RWPE1 (cell line): ENCODE measurements around the gene RAB24.
A peak's percentile ranks its signal among the peaks of the same experiment; 100 is the strongest.

ENCODE experiments used
- CTCF ChIA-PET: fragments of 350-600 bp; sonication (Branson Sonifier 250); formaldehyde crosslinking; extraction: SDS; loops from one replicate; lab custom pipeline; 2021; lab: Yijun Ruan, JAX
- POLR2A ChIA-PET: fragments of 400-600 bp; formaldehyde crosslinking; extraction: SDS; loops from one replicate; lab custom pipeline; 2020; ENCODE audit warnings: antibody characterized with exemption; ENCODE audit not compliant: low non-redundant PET; lab: Yijun Ruan, JAX
- DNase-seq: peaks from one replicate; pipeline ENCODE4 v3.0.0; 2012; ENCODE audit warnings: low spot score
- H3K27ac ChIP-seq: fragments of 450-650 bp; 2 replicates; pipeline ENCODE4 v1.5.1; 2017
- CTCF ChIP-seq: fragments of 450-650 bp; conservative IDR thresholded peaks from 2 replicates; pipeline ENCODE4 v1.5.1; 2017; ENCODE audit warnings: low read depth, mild to moderate bottlenecking

RAB24 gene

GRCh38 chr5:177329883-177330282, 26.4 kb upstream of the RAB24 start:
- TF ChIP-seq CTCF = no peak
- CTCF ChIA-PET = interaction anchor here (0.8 kb wide), 1 partner anchor 12 kb away, joined by 3 read pairs; no protein-coding TSS in a partner anchor
- POLR2A ChIA-PET = no interaction called here
- no peak for DNase-seq
- H3K27ac ChIP-seq = no peak overlapping the region

GRCh38 chr5:177328545-177329231, 25.2 kb upstream of the RAB24 start:
- H3K27ac ChIP-seq = peak overlapping the region; percentile 44; the same call in 1 of the 2 replicates
- CTCF ChIA-PET = interaction anchor here (0.9 to 2.0 kb wide), 2 partner anchors 10 to 11 kb away, joined by 4 to 8 read pairs; no protein-coding TSS in a partner anchor
- POLR2A ChIA-PET = no interaction called here
- no peak for TF ChIP-seq CTCF
- DNase-seq = no peak

- DNase-seq = peak; percentile 29
- CTCF ChIA-PET = interaction anchor here (0.6 to 2.0 kb wide), 3 partner anchors 10 to 18 kb away, joined by 4 to 8 read pairs (median 4); no protein-coding TSS in a partner anchor
- TF ChIP-seq CTCF = no peak
- peak overlapping the region; percentile 44 for H3K27ac ChIP-seq
- POLR2A ChIA-PET = interaction anchor here (0.5 kb wide), 1 partner anchor 19 kb away, joined by 3 read pairs; no protein-coding TSS in a partner anchor
Observed at GRCh38 chr5:177327539-177328522, 24.3 kb upstream of the RAB24 start.

GRCh38 chr5:177325868-177326381, 22.4 kb upstream of the RAB24 start:
- no peak for DNase-seq
- POLR2A ChIA-PET = no interaction called here
- CTCF ChIA-PET = interaction anchor here (0.6 kb wide), 1 partner anchor 10 kb away, joined by 3 read pairs; no protein-coding TSS in a partner anchor
- peak overlapping the region; percentile 17; the same call in 1 of the 2 replicates for H3K27ac ChIP-seq
- TF ChIP-seq CTCF = no peak

- POLR2A ChIA-PET = no interaction called here
- no peak for DNase-seq
- CTCF ChIA-PET = no interaction called here
- H3K27ac ChIP-seq = no peak overlapping the region
- TF ChIP-seq CTCF = no peak
Observed at GRCh38 chr5:177320879-177321278, 17.4 kb upstream of the RAB24 start.
